HPDE6-E6E7 (cell line): ENCODE measurements around the gene CFAP251.
A peak's percentile ranks its signal among the peaks of the same experiment; 100 is the strongest.

Experiments
- DNase-seq: peaks from one replicate; pipeline ENCODE4 v3.0.0; 2011; ENCODE audit warnings: missing footprints; ENCODE audit errors: extremely low spot score

The CFAP251 gene

GRCh38 chr12:121943926-121944325 lies 25.5 kb downstream of the CFAP251 start:
- DNase-seq = no peak

DNA sequence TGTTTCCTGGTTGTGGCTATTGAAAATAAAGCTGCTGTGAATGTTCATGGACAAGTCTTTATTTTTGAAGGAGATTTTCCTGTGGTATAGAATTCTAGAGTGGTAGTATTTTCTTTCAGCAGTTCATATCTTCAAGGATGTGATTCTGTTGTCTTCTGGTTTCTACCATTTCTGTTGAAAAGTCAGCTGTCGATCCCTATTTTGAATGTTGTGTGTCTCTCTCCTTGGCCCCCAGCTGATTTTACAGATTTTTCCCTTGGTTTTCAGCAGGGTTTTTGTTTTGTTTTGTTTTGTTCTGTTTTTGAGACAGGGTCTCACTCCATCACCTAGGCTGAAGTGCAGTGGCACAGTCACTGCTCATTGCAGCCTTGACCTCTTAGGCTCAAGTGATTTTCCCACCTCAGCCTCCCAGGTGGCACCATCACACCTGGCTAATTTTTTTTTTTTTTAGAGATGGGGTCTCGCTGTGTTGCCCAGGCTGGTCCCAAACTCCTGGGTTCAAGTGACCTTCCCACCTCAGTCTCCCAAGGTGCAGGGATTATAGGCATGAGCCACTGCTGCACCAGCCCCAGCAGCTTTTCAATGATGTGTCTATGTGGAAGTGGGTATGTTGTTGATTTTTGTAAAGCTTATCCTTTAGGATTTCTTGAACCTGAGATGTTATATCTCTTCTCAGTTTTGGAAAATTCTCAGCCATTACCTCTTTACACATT lies 28.1 kb downstream of the CFAP251 start:
- DNase-seq = no peak

GRCh38 chr12:121947981-121948380 lies 29.6 kb downstream of the CFAP251 start:
- no peak for DNase-seq

- peak; percentile 74 for DNase-seq
Observed at GRCh38 chr12:121949648-121950397, 31.4 kb downstream of the CFAP251 start.

DNA sequence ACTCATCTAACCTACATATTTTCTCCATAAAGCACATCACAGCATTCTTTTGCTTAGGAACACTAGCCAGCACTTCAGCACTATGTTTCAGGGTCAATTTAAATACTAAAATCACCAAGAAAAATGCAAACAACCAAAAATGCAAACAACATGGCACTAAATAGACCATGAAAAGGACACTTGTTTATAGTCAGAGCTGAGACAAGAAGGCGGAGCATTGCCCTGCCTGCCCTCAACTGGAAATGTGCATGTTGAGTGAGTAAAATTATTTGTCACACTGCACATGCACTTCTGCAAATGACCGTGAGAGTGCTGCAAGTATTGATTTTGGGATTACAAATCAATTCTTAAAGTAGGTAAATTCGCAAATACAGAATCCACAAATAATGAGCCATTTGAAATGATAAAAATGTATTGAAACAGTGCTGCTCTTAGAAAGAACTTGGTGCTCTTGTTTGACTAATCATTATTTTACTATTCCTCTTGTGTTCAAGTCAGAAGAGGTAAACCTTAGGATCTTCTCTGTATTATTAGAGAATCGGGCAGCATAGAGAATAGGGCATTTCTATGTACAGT lies 34.8 kb downstream of the CFAP251 start:
- no peak for DNase-seq

DNA sequence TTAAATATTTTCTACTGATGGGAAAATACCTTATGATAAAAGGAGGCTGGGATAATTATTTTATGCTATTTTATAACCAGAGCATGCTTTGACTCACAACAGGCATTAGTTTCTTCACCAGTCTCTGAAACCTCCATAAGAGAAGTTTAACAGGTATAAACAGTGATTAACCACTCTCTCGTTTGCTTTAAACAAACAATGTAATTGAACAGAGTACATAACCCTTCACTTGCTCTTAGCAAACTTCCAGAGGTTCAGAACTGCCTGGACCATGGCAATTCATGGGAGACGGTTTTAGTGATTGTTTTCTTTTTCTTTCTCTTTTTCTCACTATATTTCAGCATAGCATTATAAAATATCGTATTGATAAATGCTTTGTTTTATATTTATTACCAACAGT lies 35.3 kb downstream of the CFAP251 start:
- no peak for DNase-seq

- no peak for DNase-seq
Observed at GRCh38 chr12:121955258-121956237, 37.2 kb downstream of the CFAP251 start.

GRCh38 chr12:121957861-121958515 lies 39.6 kb downstream of the CFAP251 start:
- DNase-seq = no peak

DNA sequence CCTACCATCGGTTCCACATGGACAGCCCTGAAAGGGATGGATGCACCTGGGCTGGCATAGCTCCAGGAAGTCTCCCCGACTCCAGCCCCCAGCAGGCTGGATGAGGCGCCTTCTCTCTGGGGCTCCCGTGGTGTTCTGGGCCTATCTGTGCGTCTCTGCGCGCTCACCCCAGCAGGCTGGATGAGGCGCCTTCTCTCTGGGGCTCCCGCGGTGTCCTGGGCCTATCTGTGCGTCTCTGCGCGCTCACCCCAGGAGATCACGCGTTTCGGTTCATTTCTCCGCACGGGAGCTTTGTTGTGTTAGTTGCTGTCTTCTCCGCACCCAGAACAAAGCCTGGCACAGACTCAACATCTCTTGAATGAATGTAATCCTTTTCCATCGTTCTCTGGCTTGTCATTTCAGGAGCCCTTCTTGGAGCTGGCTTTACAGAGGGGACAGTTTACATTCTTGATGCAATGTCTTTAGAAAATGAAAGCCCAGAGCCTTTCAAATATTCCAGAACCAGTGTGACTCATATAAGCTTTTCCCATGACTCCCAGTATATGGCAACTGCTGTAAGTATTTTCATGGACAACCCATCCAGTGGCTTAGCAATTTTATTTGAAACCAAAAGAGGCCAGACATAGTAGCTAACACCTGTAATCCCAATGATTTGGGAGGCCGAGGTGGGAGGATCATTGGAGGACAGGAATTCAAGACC lies 40.3 kb downstream of the CFAP251 start:
- DNase-seq = no peak

DNA sequence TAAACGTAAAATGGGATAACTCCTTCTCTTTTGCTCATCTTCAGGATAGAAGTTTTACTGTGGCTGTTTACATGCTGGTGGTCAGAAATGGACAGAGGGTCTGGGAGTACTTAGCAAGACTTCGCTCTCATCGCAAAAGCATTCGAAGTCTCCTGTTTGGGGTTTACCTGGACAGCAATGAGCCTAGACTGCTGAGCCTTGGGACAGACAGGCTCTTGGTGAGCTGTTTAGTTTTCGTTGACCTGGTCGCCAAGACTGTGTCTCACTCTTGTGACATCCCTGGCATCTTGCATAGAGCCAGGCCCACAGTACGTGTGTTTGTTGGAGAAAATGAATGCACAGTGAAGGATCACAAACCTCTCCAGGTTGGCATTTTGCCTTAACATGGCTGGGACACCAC lies 42.1 kb downstream of the CFAP251 start:
- DNase-seq = no peak

- no peak for DNase-seq
Observed at GRCh38 chr12:121961195-121961879, 42.9 kb downstream of the CFAP251 start.

GRCh38 chr12:121963341-121964018 lies 45.1 kb downstream of the CFAP251 start:
- no peak for DNase-seq

GRCh38 chr12:121964813-121965643 lies 46.6 kb downstream of the CFAP251 start:
- no peak for DNase-seq

DNA sequence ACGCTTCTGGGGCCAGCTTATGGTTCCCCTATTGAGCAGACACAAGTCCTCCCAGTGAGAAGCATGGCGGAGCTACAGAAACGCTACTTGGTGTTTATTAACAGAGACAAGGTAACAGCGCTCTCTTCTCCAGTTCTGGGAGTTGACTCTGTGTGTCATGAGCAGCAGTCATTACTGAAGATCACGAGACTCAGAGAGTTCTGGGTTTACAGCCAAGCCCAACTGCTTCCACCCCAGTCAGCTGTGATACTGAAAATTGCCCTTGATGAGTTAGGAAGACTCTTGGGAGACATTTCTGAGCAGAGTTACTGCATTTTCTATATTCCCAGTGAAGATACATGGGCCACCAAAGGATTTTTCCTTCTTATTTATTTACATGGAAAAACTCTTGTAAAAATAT lies 48.6 kb downstream of the CFAP251 start:
- no peak for DNase-seq

GRCh38 chr12:121968876-121969275 lies 50.5 kb downstream of the CFAP251 start:
- DNase-seq = no peak

DNA sequence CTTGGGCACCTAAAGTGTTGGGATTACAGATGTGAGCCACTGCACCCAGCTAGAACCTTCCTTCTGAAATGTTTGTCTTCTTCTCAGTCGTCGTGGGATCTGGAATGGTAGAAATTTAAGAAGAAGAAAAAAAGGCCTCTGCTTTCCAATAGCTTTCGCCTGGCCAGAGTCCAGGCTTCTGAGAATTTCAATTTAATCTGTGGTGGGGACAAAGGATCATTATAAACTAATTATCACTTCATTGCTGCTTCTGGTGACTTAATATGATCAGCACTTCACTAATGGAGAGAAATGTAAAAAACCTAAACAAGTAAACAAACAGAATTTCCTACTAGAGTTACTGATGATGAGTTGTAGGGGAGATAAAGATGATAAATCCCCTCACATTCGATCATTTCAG lies 51.3 kb downstream of the CFAP251 start:
- no peak for DNase-seq

- no peak for DNase-seq
Observed at GRCh38 chr12:121970581-121971300, 52.3 kb downstream of the CFAP251 start.
